Middle frontal gyrus (tissue), 1 donor: ENCODE data around the gene MAGEB5.
"Not testable (repeated sequence)": the region's sequence is repeated elsewhere in the genome, so short reads cannot be mapped to it uniquely, and the experiment has no call there.

Experiments
- DNase-seq: peaks from one replicate; pipeline ENCODE4 v3.0.0-alpha.2; 2015; ENCODE audit warnings: low spot score; ENCODE audit errors: extremely low spot score

Gene MAGEB5

GRCh38 chrX:26215869-26216268 lies at the start of gene MAGEB5:
Gene MAGEB5 (plus strand): TSS chrX:26216169. CDS start chrX:26217302, 1,133 bp downstream.
- DNase-seq, result no peak

GRCh38 chrX:26192204-26192603 lies 23.8 kb upstream of the MAGEB5 start, which contains the start of gene MAGEB6:
Gene MAGEB6 (plus strand): TSS chrX:26192440. CDS start chrX:26193847, 1,407 bp downstream.
- no peak for DNase-seq

- no peak for DNase-seq
Measured at GRCh38 chrX:26203561-26203960, 12.4 kb upstream of the MAGEB5 start.

- DNase-seq, result not testable (repeated sequence)
Measured at GRCh38 chrX:26204717-26205116, 11.3 kb upstream of the MAGEB5 start.

GRCh38 chrX:26208012-26208411 lies 8.0 kb upstream of the MAGEB5 start:
- no peak for DNase-seq

GRCh38 chrX:26219351-26219750 lies 3.4 kb downstream of the MAGEB5 start:
- no peak for DNase-seq

GRCh38 chrX:26234177-26234576 lies 18.2 kb downstream of the MAGEB5 start:
- DNase-seq, result no peak

GRCh38 chrX:26253526-26253925 lies 37.6 kb downstream of the MAGEB5 start:
- no peak for DNase-seq

- no peak for DNase-seq
Measured at GRCh38 chrX:26254436-26254835, 38.5 kb downstream of the MAGEB5 start.

GRCh38 chrX:26262121-26262523 lies 46.2 kb downstream of the MAGEB5 start:
- DNase-seq, result no peak
